GM12872 (cell line): ENCODE data around the gene MARK2.

Experiments used
- TF ChIP-seq, protein P1 (sequence below): IDR thresholded peaks from 3 replicates; pipeline ENCODE4 v1.5.1; 2011; ENCODE audit warnings: low read depth, mild to moderate bottlenecking, low read length, moderate library complexity; ENCODE audit not compliant: insufficient read depth

The MARK2 gene

DNA sequence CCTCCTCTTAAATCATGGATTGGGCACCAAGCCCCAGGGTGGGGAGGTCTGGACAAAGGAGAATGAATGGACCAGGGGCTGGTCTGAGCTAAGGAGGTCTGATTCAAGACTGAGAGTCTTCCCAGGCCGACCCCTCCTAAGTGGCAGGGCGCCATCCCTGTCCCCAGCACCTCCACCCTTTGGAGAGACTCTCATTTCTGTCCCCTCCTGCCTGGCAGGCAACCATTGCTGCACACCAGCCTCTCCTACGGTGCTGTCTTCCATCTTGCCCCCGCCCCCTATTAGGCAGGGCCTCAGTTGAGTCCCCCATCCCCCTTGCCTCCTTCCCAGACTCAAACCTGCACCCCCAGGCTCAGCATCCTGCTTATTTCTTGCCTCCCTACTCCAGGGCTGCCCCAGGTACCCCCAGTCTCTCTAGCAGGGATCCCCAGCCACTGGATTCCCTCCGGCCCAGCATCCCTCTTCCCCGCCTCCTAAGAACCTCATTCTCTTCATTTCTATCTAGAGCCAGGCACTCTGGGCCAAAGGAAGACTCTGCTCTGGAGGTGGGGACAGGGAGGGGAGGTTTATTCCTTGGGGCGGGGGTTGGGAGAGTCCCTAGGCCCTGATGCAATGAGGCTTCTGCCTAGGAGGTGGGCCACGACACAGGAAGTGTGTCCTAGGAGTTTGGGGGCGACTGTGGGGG lies 79.7 kb downstream of the MARK2 start:
- TF ChIP-seq, protein P1, sequence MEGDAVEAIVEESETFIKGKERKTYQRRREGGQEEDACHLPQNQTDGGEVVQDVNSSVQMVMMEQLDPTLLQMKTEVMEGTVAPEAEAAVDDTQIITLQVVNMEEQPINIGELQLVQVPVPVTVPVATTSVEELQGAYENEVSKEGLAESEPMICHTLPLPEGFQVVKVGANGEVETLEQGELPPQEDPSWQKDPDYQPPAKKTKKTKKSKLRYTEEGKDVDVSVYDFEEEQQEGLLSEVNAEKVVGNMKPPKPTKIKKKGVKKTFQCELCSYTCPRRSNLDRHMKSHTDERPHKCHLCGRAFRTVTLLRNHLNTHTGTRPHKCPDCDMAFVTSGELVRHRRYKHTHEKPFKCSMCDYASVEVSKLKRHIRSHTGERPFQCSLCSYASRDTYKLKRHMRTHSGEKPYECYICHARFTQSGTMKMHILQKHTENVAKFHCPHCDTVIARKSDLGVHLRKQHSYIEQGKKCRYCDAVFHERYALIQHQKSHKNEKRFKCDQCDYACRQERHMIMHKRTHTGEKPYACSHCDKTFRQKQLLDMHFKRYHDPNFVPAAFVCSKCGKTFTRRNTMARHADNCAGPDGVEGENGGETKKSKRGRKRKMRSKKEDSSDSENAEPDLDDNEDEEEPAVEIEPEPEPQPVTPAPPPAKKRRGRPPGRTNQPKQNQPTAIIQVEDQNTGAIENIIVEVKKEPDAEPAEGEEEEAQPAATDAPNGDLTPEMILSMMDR, result no peak

DNA sequence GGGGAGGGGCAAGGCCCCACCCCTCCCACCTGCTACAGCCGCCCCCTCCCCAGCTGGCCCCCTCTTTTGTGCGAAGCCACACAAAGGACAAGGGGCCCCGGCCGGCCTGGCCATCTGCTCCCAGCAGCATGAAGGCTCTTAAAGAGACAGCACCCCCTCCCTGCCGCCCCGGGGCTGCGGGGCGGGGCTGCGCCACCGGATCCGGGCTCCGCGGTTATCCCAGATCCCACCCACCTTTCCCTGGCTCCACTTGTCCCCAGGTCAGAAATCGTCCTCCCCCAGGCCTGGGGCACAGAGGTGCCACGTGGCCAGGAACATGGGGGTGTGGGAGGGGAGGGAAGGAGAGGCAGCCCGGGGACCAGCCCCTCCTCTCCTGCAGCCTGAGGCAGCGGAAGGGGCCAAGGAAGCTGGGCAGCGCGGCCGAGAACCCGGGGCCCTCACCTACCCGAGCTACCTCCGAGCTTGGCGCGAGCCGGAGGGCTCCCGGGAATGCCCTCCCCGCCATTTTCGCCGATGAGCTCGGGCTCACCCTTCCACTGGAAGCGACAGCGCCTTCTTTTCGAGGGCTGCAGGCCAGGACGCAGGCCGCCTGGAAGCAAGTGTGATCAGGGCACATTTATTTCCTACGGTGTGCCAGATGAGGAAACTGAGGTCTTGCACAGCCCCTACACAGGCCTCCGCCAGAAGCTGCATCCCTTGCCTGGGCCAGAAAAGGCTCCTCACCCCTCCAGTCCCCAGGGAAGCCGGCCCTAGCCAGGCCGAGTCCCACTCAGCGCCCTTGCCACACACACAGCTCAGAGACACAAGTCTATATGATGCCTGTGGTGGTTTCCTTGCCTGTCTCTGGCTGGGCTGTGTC lies 80.6 kb downstream of the MARK2 start:
- TF ChIP-seq, protein P1, result no peak

DNA sequence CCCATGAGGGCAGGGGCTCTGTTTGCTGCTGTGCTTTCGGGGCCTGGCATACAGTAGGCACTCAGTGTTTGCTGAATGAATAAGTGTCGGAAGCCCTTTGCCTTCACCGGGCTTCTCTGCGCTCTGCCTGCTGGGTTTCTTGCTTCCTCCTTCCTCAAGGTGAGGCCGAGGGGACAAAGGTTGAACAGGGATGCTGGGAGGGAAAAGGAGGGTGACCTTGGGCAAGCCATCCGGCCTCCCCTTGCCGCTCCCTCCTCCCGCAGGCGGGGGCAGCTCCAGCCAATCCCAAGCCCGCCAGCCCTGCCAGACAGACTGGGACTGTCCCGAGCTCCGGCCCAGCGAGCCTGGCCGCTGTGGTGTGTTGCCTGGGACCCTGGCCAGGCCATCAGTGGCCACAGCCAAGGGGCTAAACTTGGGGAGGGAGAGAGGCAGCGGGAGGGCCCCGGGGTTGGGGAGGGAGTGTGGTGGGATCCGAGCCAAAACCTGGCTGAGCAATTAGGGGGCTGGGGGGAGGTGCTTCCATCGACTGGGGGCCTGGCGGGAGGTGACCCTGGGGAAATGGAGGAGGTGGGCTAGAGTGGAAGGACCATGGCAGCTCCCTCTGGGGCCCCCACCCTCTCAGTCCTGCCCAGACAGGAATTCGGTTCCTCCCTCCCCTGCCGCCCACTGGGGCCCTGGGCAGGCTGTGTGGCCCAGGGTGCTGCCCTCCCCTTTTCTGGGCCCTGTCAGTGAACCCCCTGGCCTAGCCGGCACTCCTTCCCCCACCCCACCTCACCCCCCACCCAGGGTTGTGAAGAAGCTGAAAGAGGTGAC lies 81.4 kb downstream of the MARK2 start:
- TF ChIP-seq, protein P1, result no peak

DNA sequence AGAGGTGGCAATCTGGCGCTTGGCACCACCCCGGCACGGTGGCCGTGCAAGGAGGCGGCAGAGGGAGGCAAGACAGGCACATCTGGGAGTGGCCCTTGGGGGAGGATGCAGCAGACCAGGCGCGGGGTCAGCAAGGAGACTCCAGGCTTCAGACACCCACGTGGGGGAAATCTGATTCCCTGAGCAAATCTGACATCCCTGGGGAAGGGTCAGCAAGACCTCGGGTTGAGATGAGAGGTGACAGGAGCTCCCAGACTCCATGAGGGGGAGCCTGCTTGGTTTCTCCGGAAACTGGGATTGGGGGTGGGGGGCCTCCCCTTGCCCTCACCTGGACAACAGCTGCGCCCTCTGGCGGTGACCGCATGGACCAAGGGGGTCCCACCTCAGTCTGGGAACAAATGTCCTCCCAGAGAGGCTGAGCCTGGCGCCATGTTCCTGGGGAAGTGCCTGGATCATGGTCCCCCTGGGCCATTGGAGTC lies 82.1 kb downstream of the MARK2 start:
- TF ChIP-seq, protein P1, result peak; percentile 83

DNA sequence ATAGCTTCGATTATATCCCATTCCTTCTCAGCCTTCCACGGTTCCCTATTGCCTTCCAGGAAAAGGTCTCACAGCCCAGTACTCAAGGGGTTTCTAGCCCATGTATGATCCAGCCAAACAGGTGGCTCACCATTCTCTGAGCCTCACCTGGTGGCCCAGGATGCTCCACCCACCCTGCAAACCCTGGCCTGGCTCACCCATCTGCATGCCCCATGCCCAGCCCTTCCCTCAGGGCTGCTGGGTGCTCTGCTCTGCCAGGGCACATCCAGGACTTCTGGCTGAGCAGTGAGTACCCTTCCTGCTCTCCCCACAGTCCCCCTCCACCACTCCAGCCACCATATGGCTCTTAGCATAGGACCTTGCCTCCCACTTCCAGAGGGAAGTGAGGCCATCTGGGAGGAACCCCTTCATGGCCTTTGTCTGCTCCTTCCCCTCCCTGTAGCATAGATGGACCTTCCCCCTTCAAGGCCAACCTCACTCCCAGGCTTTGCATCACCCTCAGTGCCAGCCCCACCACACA lies 83.8 kb downstream of the MARK2 start:
- TF ChIP-seq, protein P1, result no peak

DNA sequence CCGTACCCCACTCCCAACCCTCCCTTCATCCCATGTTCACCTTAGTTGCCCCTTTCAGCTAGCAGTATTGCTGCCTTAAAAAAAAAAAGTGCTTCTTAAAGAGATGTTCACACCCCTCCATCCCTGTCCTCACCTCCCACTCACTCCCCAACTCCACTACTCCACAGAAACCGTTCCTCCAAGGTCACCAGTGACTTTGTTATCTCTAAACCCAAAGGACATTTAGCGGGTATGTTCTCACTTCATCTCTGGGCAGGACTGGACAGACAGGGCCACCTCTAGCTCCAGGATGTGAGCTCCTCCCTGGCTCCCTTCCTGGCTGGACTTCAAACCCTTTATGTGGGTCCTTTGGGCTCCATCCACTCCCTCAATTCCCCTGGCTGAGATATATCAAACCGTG lies 84.4 kb downstream of the MARK2 start:
- TF ChIP-seq, protein P1, result no peak
